Tibial nerve (tissue), 4 donors: Measurements from ENCODE around the gene DIAPH1. TPM values are rescaled to one million over a fixed set of nuclear protein-coding genes. Genes with fewer than 3 reads are reported as not detected.

Experiments used
- DNase-seq, 2 donors: peaks; one replicate each; pipeline ENCODE4 v3.0.0-alpha.2; 2019; ENCODE audit warnings: low spot score in 2 of 2
- H3K27ac ChIP-seq, 4 donors: fragments of 200-600 bp; sonication (generic) in 3 of 4; one replicate each; pipeline ENCODE4 v1.5.1; 2017 to 2019; ENCODE audit warnings: mild to moderate bottlenecking in 1 of 4
- H3K27me3 ChIP-seq, 2 donors: fragments of 200-600 bp; sonication (generic) in 1 of 2; one replicate each; pipeline versions ENCODE4 v1.5.1 to v1.6.0; 2017 to 2019
- H3K36me3 ChIP-seq, 3 donors: fragments of 200-600 bp; sonication (generic); one replicate each; pipeline ENCODE4 v1.5.1; 2018 to 2019
- H3K4me1 ChIP-seq, 4 donors: fragments of 200-600 bp; sonication (generic) in 3 of 4; one replicate each; pipeline ENCODE4 v1.5.1; 2017 to 2019
- H3K4me3 ChIP-seq, 4 donors: fragments of 200-600 bp; sonication (generic) in 3 of 4; one replicate each; pipeline ENCODE4 v1.5.1; 2017 to 2019; ENCODE audit warnings: mild to moderate bottlenecking in 1 of 4, moderate library complexity in 1 of 4
- H3K9me3 ChIP-seq, 4 donors: fragments of 200-600 bp; sonication (generic) in 3 of 4; one replicate each; pipeline ENCODE4 v1.5.1; 2017 to 2019
- CTCF ChIP-seq, 5 experiments: fragments of 200-600 bp in 3 of 5; fragments of 450-650 bp in 2 of 5; sonication (generic) in 3 of 5; IDR thresholded peaks; one replicate each; pipeline ENCODE4 v1.5.1; 2016 to 2019; ENCODE audit warnings: antibody characterized with exemption in 5 of 5, mild to moderate bottlenecking in 3 of 5, moderate library complexity in 2 of 5
- EP300 ChIP-seq, 2 donors: sonication (generic); formaldehyde crosslinking; IDR thresholded peaks; one replicate each; pipeline ENCODE4 v1.6.1; 2017; ENCODE audit warnings: antibody characterized with exemption in 2 of 2, mild to moderate bottlenecking in 1 of 2
- POLR2A ChIP-seq, 2 donors: fragments of 450-650 bp; IDR thresholded peaks; one replicate each; pipeline ENCODE4 v1.6.1; 2017; ENCODE audit warnings: antibody characterized with exemption in 2 of 2, mild to moderate bottlenecking in 2 of 2, moderate library complexity in 2 of 2
- WGBS, 2 donors: methylation state at CpG; one replicate each; pipeline ENCODE4 v1.1.5; 2018; 5-methylcytosine and 5-hydroxymethylcytosine counted together
- total RNA-seq, 4 donors: library from RNA; depleted of rRNA; stranded (reverse); fragments of >200 nt; gene quantifications; one replicate each; pipeline ENCODE4 v1.1.0, GENCODE V29; 2016

DIAPH1 gene
- total RNA-seq, 4 donors from 2014 or later: 59.4 to 102 (median 64.0) TPM

GRCh38 chr5:141637123-141637766 is 18.4 kb upstream of the DIAPH1 start:
- DNase-seq: no peak
- Histone ChIP-seq H3K9me3 (no peaks in the 10 kb centered on the region), H3K4me3 (peak overlapping the region; percentile 63 to 89 (median 75)), H3K36me3 (peaks cover 0 to 29% (median 0%) of the 10 kb centered on the region in 3 donors), H3K27ac (peak overlapping the region in 3 of 4 donors; percentile 46 to 81 (median 80)), H3K27me3 (no peaks in the 10 kb centered on the region), H3K4me1 (peaks cover 0 to 44% (median 23%) of the 10 kb centered on the region in 4 donors)
- WGBS, 2 donors: 0% methylated on average over 20 to 46 of the region's 63 CpGs
- TF ChIP-seq EP300 (IDR thresholded peaks at IDR 0.05) (no peak), POLR2A (IDR thresholded peaks at IDR 0.05) (no peak)

GRCh38 chr5:141636413-141637122 is 17.8 kb upstream of the DIAPH1 start, which contains the start of the genes HDAC3 and RELL2:
HDAC3 (minus strand) TSS chr5:141636849; CDS start chr5:141636790, 59 bp downstream.
RELL2 (plus strand) TSS chr5:141636997; CDS start chr5:141638226, 1,229 bp downstream.
- no peaks in the 10 kb centered on the region for H3K9me3 ChIP-seq
- TF ChIP-seq POLR2A (IDR thresholded peaks at IDR 0.05) (peak; percentile 67 to 90), EP300 (IDR thresholded peaks at IDR 0.05) (peak in 1 of 2 donors; percentile 69), CTCF (IDR thresholded peaks at IDR 0.05) (peak in 1 of 5 experiments; percentile 21)
- peak; percentile 85 to 91 for DNase-seq
- peaks cover 0 to 44% (median 23%) of the 10 kb centered on the region in 4 donors for H3K4me1 ChIP-seq
- no peaks in the 10 kb centered on the region for H3K27me3 ChIP-seq
- H3K27ac ChIP-seq: peak within 1 kb of the TSS; percentile 32 to 88 (median 80)
- 0% methylated on average over 22 to 30 of the region's 55 CpGs for WGBS, 2 donors
- peaks cover 0 to 22% (median 0%) of the 10 kb centered on the region in 3 donors for H3K36me3 ChIP-seq
- H3K4me3 ChIP-seq: peak within 1 kb of the TSS; percentile 63 to 89 (median 75)

GRCh38 chr5:141636106-141636412 is 17.3 kb upstream of the DIAPH1 start:
- Histone ChIP-seq H3K4me3 (peak overlapping the region; percentile 63 to 89 (median 75)), H3K4me1 (peaks cover 0 to 44% (median 23%) of the 10 kb centered on the region in 4 donors), H3K27me3 (no peaks in the 10 kb centered on the region), H3K36me3 (peaks cover 0 to 17% (median 0%) of the 10 kb centered on the region in 3 donors), H3K27ac (peak overlapping the region; percentile 32 to 88 (median 80)), H3K9me3 (no peaks in the 10 kb centered on the region)
- TF ChIP-seq EP300 (IDR thresholded peaks at IDR 0.05) (no peak), POLR2A (IDR thresholded peaks at IDR 0.05) (no peak), CTCF (IDR thresholded peaks at IDR 0.05) (no peak)
- WGBS, 2 donors: 2 to 8% methylated on average over 4 of the region's 4 CpGs
- DNase-seq: no peak

DNA sequence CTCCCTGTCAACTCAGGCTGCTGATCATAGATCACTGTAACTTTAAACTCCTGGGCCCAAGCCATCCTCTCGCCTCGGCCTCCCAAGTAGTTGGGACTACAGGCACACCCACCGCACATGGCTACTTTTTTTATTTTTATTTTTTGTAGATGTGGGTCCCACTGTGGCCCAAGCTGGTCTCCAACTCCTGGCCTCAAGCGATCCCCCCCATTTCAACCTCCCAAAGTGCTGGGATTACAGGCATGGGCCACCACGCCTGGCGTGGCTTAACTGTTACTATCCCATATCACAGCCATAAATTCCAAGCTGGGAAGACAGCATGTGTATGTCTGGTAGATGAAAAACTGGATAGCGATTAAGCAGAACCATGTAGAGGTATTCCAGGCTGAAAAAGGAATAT is 16.8 kb upstream of the DIAPH1 start:
- H3K9me3 ChIP-seq: no peaks in the 10 kb centered on the region
- H3K4me3 ChIP-seq: peak overlapping the region; percentile 63 to 89 (median 75)
- DNase-seq: no peak
- 49 to 53% methylated on average over 7 of the region's 7 CpGs for WGBS, 2 donors
- peaks cover 0 to 44% (median 23%) of the 10 kb centered on the region in 4 donors for H3K4me1 ChIP-seq
- H3K27ac ChIP-seq: peak overlapping the region in 3 of 4 donors; percentile 80 to 88 (median 81)
- H3K27me3 ChIP-seq: no peaks in the 10 kb centered on the region
- H3K36me3 ChIP-seq: peaks cover 0 to 13% (median 0%) of the 10 kb centered on the region in 3 donors
- TF ChIP-seq CTCF (IDR thresholded peaks at IDR 0.05) (no peak), POLR2A (IDR thresholded peaks at IDR 0.05) (no peak), EP300 (IDR thresholded peaks at IDR 0.05) (no peak)

GRCh38 chr5:141634720-141635119 is 15.9 kb upstream of the DIAPH1 start:
- DNase-seq: no peak
- 85 to 91% methylated on average over 6 of the region's 6 CpGs for WGBS, 2 donors
- Histone ChIP-seq H3K9me3 (no peaks in the 10 kb centered on the region), H3K27ac (no peak overlapping the region), H3K4me1 (peaks cover 0 to 44% (median 23%) of the 10 kb centered on the region in 4 donors), H3K4me3 (no peak overlapping the region), H3K27me3 (no peaks in the 10 kb centered on the region), H3K36me3 (peaks cover 0 to 13% (median 0%) of the 10 kb centered on the region in 3 donors)
- TF ChIP-seq CTCF (IDR thresholded peaks at IDR 0.05): no peak
- no peak for TF ChIP-seq EP300 (IDR thresholded peaks at IDR 0.05)
- TF ChIP-seq POLR2A (IDR thresholded peaks at IDR 0.05): no peak
